Stimulated activated naive CD8-positive, alpha-beta T cell treated with anti-CD3 and anti-CD28 coated beads, Interleukin-15, Interleukin-2, amounts not matched to agents 100 U/mL and 50 U/mL, for 24 hours (primary cell): ENCODE results near the gene CYP4V2.

Experiments
- ATAC-seq: fragments of 150-1000 bp; cut with Tn5 transposase; one replicate; pipeline ENCODE4 v1.10.0; 2021
- DNase-seq: peaks from one replicate; pipeline ENCODE4 v3.0.0; 2021

CYP4V2 gene

GRCh38 chr4:186189656-186190055, 1.7 kb upstream of the CYP4V2 start:
- ATAC-seq: no peak
- DNase-seq: no peak

GRCh38 chr4:186190581-186191199, 677 bp upstream of the CYP4V2 start:
- ATAC-seq: peak; percentile 41
- DNase-seq: peak; percentile 56

DNA sequence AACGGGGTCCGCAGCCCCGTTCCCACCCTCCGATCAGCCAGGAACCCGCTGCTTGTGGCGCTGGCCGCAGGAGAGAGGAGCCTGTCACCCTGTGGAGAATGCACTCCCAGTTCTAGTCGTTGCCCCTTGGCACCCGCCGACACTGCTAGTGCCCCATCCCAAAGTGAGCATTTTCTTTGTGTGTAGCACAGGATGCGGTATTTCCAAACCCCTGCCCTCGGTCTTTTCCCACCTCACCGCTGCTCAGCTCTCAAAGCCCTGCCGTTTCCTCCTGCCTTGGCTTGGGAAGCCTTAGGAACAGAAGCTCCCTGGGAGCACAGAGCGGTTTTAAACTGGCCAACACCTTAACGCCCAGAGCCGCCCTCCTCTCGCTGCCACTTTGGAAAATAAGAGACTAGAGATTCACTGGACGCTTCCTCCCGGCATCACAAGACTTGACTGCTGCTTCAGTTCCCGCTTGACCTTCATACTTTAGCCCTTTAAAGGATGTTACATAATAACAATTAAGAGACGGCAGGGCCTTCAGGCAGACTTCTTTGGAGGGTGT, 772 bp downstream of the CYP4V2 start:
- peak; percentile 41 for DNase-seq
- ATAC-seq: peak; percentile 8

- DNase-seq (no peak), ATAC-seq (no peak)
These were observed 2.5 kb downstream of the CYP4V2 start for GRCh38 chr4:186193851-186194250.

DNA sequence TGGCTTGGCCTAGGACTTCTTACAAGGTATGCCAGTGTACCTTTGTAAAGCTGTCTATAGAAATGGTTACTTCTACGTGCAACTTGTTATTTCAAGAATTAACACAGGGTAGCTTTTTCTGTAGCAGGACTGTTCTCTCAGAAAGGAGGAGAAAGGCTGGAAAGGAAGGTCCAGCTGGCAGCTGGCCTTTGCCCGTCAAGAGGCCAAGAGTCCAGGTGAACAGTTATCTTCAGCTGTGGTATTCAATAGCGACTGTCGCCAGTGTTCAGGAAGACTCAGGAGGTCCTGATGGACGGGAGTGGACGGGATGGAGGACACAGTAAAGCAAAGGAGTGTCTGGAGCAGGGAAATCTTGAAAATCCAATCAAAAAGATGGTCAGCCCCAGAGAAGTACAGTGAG, 4.7 kb downstream of the CYP4V2 start:
- ATAC-seq: no peak

GRCh38 chr4:186200516-186200915, 9.1 kb downstream of the CYP4V2 start:
- DNase-seq (no peak), ATAC-seq (no peak)

More for the DNA sequence above, 4.7 kb downstream of the CYP4V2 start:
- DNase-seq: no peak

DNA sequence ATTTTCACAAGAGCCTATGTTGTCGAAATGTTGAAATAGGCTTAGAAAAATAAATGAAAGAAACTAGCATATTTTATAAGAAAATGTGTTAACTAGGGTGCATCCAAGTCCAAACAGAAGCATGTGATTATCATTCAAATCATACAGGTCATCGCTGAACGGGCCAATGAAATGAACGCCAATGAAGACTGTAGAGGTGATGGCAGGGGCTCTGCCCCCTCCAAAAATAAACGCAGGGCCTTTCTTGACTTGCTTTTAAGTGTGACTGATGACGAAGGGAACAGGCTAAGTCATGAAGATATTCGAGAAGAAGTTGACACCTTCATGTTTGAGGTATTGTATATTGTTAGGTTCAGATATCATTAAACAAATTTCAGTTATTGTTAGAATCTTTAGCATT, 9.6 kb downstream of the CYP4V2 start:
- no peak for DNase-seq
- ATAC-seq: no peak

DNA sequence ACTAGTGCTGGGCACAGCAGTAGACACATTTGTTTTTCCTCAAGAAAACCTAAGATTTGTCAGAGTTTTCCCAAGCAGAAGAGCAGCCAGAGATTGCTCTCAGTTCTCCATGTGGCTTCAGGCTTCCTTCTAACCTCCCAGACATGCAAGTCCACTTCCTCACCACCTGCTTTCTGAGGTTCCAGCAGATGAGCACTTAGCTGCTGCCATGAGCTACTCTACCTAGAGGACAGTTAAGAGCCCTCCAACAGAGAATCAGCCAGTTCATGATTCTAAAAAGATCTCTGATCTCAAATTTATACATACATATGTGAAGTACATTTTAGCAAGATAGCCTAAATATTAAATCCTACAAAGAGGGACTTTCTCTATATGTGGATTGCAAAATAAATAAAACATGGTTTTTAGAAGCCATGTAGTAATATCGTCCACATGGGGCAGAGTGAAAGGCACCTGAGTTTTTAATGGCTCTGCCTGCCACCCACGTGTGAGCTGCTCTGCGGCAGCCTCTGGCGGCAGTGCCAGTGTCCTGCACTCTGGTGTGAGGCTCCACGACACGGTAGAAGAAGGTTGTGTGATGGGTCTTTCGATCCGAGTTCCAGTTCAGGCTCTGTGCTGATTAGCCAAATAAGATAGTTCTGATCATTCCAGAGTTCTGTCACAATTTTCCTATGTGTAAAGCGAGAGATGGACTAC, 10.3 kb downstream of the CYP4V2 start:
- DNase-seq (peak; percentile 50), ATAC-seq (peak; percentile 92)

- ATAC-seq (no peak), DNase-seq (no peak)
These were observed 11.2 kb downstream of the CYP4V2 start for GRCh38 chr4:186202490-186203140.

DNA sequence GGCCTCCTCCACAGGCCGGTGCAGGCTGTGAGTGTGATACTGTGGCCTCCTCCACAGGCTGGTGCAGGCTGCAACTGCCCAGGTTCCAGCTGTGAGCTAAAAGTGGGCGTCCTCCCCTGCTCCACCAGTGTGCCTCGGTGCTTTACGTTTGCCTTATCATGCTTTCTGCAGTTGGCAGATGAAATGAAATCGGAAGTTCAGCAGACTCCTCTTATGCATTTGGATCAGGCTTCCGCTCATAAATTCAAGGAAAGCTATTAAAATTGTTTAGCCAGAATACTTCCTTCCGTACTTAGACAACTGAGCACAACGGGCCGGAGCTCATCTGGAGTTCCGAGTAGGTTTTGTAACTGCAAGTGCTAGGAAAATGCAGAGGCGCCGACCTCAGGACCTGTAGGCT, 12.0 kb downstream of the CYP4V2 start:
- DNase-seq: no peak
- ATAC-seq: no peak

GRCh38 chr4:186204103-186204559, 12.8 kb downstream of the CYP4V2 start:
- ATAC-seq: no peak
- DNase-seq: no peak

GRCh38 chr4:186204686-186205085, 13.3 kb downstream of the CYP4V2 start:
- DNase-seq (no peak), ATAC-seq (no peak)

DNA sequence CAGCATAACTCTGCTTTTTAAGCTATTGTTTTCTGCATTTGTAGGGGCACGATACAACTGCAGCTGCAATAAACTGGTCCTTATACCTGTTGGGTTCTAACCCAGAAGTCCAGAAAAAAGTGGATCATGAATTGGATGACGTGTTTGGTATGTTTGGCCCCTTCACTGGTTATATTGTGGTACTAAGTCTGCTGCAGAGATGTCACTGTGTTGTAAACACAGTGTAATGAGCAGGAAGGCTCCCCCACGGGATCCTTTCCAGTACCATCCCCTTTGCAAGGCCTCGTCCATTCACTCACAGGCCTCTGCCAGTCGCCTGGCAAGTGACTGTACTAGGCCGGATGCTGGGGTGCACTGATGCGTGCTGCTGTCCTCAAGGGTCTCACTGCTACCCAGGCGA, 13.8 kb downstream of the CYP4V2 start:
- ATAC-seq (no peak), DNase-seq (no peak)

GRCh38 chr4:186216465-186217024, 25.2 kb downstream of the CYP4V2 start:
- ATAC-seq: no peak
- no peak for DNase-seq

DNA sequence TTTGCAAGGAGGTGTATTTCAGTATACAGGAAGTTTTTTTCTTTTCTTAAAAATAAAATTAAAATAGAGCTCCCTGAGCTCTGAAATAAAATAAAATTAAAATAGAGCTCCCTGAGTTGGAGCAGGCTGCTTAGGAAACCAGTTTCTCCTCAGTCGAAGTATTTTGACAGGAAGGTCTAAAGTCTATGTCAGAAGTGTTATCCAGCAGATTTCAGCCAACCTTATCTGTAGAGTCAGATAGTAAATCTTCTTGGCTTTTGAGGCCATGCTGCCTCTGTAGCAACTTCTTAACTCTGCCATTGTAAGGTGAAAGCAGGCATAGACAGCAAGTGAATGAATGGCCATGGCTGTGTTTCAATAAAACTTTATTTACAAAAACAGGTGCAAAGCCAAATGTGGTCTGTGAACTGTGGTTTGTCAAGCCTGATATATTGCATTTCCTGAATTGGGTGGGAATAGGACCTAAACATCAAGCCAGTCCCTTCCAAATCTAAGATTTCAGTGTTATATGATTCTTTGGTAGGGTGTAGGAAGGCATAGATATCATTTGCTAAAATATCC, 26.4 kb downstream of the CYP4V2 start:
- no peak for ATAC-seq
- no peak for DNase-seq

DNA sequence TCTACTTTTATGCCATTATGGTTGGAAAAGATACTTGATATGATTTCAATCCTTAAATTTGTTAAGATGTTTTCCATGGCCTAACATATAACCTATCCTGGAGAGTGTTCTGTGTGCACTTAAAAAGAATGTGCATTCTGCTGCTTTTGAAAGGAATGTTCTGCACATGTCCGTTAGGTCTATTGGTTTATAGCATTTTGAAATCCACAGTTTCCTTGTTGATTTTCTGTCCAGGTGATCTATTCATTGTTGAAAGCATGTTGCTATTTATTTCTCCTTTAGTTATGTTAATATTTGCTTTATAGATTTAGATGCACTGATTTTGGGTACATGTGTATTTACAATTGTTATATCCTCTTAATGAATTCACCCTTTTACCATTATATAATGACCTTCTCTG, 30.3 kb downstream of the CYP4V2 start:
- no peak for ATAC-seq
- no peak for DNase-seq

- ATAC-seq (no peak), DNase-seq (no peak)
These were observed 34.5 kb downstream of the CYP4V2 start for GRCh38 chr4:186225848-186226247.

DNA sequence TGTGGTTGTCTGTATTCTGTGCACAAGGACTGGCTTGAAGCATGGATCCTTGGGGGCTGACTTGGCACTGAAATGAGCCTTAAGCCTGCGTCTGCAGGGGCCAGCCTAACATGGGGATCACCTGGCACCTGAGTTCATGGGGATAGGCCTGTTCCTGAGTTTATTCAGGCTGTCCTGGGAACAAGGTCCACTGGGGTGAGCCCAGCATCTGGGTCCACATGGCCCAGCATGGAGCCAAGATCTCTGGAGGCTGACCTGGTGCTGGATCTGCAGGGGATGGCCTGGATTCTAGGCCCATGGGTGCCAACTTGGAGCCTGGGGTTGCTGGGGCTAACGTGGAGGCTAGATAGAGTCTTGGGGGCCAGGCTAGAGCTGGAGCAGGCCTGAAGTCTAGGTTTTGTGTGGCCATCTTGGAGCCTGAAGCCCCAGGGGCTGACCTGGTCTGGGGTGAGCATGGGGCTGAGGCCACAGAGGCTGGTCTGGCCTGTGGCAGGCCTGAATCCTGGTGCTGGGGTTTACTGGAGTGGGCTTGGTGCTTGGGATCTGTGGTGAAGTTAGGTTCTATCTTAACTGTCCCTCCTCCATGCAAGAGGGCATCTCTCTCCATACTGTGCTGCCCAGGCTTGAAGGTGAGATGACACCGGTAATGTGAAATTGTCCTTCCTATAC, 35.3 kb downstream of the CYP4V2 start:
- ATAC-seq: no peak
- DNase-seq: no peak

- ATAC-seq: no peak
- no peak for DNase-seq
These were observed 35.9 kb downstream of the CYP4V2 start, which contains the start of gene KLKB1 for GRCh38 chr4:186227221-186227620. KLKB1 (plus strand) TSS chr4:186227507; CDS start chr4:186228196, 689 bp downstream.

DNA sequence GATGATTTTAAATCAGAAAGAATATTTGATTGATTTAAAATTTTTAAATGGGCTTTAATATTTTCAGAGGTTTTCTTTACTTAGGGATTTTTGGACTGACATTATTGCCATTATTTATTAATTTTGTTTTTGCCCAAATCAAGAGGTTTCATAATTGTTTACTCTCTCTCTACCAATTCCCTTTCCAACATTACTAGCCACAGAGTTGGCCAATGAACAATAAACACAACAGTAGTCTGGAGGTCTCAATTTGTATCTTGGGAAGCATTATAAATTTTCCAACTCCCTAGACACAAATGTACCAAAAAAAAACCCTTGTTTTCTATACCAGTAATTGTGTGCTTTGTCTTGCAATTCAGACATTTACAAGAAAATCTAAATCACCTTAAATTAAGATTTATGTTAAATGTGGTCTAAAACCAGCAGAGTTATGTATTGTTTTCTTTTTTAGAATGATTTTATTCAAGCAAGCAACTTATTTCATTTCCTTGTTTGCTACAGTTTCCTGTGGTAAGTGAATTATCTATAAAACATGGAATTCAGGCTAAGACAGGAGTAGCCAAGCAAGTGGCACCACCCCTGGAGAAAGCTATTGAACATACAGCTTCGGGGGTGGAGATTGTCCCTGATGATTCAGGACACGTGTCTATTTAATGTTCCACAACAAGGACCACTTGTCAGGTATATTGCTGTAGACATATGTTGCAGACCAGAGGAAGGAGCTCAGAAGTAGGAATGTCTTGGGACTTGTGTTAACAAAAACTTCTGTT, 36.6 kb downstream of the CYP4V2 start:
- ATAC-seq: no peak
- no peak for DNase-seq

GRCh38 chr4:186228514-186228894, 37.1 kb downstream of the CYP4V2 start:
- DNase-seq: no peak
- no peak for ATAC-seq
